SW 1271 (cell line): ENCODE results near the gene NSG1.
"Not testable (repeated sequence)": the region's sequence is repeated elsewhere in the genome, so short reads cannot be mapped to it uniquely, and the experiment has no call there.

Experiments used
- DNase-seq, 2 experiments: peaks; one replicate each; lab custom pipeline; 2025; lab: John Stamatoyannopoulos, UW

NSG1 gene

DNA sequence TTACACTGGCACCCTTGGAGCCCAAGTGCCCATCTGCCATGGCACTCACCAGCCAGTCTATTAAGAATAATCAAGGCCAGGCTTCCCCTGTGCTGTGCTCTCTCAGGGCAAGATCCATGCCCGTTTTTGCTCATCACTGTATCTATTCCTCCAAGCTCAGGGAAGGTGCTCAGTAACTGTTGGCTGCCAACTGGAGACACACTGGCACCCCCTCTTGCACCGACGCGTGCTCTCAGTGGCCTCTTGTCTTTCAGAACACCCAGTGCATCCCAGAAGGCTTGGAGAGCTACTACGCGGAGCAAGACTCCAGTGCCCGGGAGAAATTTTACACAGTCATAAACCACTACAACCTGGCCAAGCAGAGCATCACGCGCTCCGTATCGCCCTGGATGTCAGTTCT, 30.1 kb downstream of the NSG1 start:
- DNase-seq = no peak

- DNase-seq = no peak
Measured at GRCh38 chr4:4417886-4418285, 31.0 kb downstream of the NSG1 start.

- no peak for DNase-seq
Measured at GRCh38 chr4:4418676-4419390, 31.9 kb downstream of the NSG1 start.

DNA sequence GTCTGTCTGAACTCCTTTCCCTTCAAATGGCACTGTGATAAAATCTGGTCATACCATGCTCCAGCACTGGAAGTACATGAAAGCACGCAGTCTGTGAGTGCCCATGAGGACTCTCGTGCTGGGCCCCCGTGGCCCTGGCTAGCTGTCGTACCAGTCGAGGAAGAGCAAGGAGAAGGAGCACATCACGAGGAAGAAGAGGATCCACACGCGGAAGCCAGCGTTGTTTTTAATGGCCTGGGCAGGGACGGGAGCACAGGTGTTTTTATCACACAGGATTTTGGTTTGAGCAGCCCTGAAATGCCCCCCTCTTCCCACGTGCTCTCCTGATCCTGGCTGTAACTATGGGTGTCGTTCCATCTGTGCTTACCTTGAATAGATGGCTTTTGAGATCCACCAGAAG, 33.0 kb downstream of the NSG1 start:
- DNase-seq = no peak

DNA sequence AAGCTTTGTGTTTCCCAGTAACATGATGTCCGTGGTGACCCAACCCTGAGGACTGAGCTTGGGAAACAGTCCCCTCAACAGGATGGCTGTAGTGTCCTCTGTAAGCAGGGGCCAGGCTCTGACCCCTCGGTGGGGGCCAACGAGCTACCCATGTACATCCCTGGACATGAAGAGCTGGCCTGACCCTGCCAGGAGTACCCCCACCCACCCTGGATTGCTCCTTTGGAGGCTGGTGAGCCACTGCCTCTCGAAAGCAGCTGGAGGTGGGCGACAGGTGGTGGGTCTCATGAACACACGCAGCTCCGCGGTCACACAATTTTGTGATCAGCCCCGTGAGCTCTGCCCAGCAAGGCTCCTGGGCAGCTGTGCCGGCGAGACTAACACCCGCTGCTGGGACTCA, 33.5 kb downstream of the NSG1 start:
- no peak for DNase-seq

GRCh38 chr4:4421356-4421755, 34.5 kb downstream of the NSG1 start:
- DNase-seq = no peak

DNA sequence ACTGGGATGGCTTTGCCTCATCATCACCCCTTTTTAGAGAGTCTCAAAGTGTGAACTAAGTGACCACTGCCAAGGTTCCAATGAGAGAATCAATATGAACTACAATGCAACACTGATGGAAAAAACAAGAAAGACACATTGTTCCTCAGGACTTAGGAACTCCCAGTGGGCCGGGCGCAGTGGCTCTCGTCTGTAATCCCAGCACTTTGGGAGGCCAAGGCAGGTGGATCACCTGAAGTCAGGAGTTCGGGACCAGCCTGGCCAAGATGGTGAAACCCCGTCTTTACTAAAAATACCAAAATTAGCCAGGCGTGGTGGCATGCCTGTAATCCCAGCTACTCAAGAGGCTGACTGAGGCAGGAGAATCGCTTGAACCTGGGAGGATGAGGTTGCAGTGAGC, 35.2 kb downstream of the NSG1 start:
- not testable (repeated sequence) for DNase-seq

DNA sequence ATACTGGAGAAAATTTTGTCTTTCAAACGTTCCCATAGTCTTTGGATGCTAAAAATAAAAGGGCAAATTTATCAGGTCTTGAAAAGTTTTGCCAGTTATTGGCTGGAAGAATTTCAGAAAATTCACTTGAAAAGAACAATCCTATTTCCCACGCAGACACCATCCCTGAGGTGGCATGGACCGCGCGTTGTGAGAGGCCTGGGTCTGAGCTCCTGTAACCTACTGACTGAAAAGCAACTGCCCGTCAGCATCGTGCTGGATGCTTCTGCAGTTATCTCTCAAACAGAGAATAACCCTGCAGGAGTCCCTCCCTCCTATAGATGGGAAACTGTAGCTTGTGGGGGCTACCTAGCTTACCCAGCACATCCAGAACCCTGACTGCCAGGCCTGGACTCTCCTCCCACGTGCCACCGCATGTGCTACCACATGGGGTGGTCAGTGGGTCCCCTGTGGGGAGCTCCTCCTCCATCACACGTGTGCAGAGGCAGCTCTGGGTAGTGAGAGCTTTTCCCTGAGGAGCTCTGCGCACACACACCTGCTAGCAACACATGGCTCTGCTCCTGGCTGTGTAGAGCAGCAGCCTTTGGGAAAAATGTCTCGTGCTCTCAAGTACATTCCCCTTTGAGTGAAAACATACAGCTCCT, 36.1 kb downstream of the NSG1 start:
- no peak for DNase-seq

DNA sequence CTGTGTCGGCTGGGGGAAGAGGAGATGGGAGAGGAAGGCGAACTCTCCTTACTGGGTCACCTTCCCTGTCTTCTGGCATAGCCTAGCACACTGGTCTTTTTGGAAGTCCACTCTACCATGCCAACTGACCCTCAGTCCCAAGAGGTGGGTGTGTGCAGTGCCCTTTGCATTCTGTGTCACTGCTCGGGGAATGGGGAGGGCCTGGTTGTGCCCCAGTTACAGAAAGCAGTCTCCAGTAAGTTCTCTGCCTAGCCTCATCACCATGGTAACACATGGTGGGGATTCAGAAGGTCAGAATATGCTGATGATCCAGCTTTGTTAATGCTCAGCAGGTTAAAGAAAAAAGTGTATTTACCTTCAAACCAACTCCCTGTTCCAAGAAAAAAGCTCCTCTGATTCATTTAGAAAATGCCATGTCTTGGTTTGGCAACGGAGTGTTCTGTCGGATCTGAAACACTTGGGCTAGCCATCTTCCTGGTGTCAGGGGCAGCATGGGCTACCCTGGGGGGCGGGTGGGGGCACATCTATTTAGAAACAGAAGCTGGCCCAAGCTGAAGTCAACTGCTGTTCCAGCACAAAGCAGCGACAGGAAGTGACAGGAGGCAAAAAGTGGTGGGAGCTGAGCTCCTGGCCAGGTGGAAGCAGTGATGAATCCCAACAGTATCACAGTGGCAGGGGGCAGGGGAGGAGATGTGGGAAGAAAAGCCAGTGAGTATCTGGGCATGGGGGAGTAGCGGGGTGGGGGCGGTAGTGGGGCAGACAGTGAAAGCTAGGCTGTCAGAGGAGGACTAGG, 37.0 kb downstream of the NSG1 start:
- no peak for DNase-seq

- no peak for DNase-seq
Measured at GRCh38 chr4:4424499-4425115, 37.7 kb downstream of the NSG1 start.

GRCh38 chr4:4425119-4425690, 38.3 kb downstream of the NSG1 start:
- no peak for DNase-seq

GRCh38 chr4:4425696-4426095, 38.8 kb downstream of the NSG1 start:
- no peak for DNase-seq

DNA sequence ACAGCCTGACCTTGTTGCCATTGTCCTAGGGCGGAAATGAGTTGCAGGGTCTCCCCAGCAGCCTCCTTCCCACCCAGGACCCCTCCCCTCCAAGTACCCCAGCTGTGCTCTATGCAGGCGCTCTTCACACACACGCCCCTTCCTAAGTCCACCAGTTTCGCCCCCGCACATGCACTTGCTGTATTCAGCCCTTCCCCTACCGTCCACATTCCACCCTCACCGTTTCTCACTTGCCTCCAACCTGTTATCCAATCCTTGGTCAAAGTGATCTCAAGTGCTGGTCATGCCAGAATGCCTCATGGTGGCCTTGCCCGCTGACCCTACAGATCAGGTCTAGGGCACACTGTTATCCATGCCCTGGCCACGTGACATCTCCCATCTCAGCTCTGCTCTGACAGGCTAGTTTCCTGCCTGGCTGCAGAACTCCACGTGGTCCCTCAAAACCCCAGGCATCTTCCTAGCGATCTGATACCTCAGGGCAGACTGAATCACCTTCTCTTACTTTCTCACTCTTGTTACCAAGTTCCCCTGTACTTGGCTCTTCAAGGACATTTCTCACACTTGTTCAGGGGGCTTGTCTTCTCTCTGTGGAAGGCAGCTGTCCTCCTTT, 39.7 kb downstream of the NSG1 start:
- DNase-seq = no peak

- DNase-seq = no peak
Measured at GRCh38 chr4:4427121-4427870, 40.4 kb downstream of the NSG1 start.

DNA sequence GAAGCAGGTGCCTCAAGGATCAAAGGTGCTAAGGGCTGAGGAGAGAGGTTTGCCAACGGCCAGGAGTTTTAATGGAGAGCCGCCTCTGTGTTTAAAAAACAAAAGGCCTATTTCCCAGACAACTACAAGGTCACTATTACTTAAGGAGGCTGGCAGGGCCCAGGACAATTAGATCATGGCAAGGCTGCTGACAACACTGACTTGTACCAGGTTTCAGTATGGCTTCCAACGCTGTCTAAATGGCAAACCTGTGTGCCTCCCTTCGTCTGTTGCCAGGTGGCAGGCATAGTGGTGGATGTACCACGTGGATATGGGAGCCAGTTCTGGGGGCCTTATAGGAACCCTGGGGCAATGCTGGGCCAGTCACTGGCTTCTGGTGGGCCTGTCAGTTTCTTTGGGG, 41.0 kb downstream of the NSG1 start:
- no peak for DNase-seq

- no peak for DNase-seq
Measured at GRCh38 chr4:4428966-4429875, 42.3 kb downstream of the NSG1 start.

- DNase-seq = peak; percentile 17 to 51
Measured at GRCh38 chr4:4430492-4431195, 43.7 kb downstream of the NSG1 start.

GRCh38 chr4:4432341-4433125, 45.6 kb downstream of the NSG1 start:
- no peak for DNase-seq

GRCh38 chr4:4433941-4434340, 47.0 kb downstream of the NSG1 start:
- DNase-seq = no peak
